NCI-H1436 (cell line): ENCODE measurements around the gene WNT9A.

Experiments
- DNase-seq: peaks from one replicate; lab custom pipeline; 2025; lab: John Stamatoyannopoulos, UW

WNT9A gene

DNA sequence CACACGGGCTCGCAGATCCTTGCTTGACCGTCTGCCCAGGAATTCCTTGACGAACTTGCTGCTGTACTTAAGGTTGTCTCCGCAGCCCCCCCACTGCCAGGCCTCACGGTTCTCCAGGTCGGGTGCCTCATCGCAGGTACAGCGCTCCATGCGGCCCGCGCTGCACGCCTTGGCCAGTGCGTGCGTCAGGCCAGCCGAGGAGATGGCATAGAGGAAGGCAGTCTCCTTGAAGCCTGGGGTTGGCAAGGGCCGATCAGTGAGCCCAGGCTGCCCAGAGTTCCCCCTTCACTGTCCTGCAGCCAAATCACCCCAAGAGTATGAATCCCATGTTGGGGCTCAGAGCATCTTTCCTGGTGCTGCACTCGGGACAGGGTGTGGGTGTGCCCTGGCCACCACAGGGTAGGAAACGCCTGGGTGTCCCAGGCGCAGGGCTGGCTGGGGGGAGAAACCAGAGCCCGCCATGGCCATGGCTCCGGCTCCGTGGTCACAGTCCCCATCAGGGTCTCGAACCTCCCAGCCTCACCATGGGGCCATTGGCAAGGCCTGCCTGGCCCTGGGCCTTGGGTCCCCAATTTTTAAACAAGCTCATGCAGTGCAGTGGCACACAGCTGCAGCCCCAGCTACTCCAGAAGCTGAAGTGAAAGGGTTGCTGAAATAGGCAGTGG is 23.4 kb downstream of the WNT9A start:
- DNase-seq: no peak

DNA sequence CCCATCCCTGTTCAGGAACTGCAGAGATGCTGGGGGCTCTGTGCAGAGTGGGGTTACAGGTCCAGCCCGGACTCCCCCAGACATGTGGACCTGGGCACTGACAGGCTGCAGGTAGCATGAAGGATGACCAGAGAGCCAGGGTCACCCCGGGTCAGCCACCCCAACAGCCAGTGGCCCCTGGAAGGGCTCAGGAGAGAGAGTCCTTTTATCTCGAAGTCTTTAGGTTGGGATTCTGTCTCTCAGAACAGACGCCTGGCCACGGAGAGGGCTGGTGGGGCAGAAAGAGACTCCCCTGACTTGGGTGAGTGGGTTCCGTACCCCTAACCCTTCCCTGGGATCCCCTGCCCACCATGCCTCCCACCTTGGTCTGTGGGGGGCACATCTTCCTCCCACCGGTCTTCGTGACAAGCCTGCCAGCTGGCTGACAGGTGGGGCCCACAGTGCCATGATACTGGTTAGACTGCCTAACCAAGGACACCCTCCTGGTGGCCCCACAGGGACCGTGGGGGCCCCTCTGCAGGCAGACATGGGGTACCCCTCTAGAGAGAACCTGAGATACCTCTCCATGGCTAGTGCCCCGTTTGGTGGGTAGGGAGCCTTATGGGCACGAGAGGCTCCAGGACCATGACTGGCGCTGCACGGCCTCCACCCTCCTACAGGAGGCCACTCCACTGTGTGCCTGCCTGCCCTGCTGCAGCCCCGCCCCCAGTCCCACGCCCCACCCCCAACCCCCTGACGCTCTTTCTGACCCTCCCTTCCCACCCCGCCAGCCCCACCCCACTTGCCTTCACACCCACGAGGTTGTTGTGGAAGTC is 24.2 kb downstream of the WNT9A start:
- DNase-seq: no peak

DNA sequence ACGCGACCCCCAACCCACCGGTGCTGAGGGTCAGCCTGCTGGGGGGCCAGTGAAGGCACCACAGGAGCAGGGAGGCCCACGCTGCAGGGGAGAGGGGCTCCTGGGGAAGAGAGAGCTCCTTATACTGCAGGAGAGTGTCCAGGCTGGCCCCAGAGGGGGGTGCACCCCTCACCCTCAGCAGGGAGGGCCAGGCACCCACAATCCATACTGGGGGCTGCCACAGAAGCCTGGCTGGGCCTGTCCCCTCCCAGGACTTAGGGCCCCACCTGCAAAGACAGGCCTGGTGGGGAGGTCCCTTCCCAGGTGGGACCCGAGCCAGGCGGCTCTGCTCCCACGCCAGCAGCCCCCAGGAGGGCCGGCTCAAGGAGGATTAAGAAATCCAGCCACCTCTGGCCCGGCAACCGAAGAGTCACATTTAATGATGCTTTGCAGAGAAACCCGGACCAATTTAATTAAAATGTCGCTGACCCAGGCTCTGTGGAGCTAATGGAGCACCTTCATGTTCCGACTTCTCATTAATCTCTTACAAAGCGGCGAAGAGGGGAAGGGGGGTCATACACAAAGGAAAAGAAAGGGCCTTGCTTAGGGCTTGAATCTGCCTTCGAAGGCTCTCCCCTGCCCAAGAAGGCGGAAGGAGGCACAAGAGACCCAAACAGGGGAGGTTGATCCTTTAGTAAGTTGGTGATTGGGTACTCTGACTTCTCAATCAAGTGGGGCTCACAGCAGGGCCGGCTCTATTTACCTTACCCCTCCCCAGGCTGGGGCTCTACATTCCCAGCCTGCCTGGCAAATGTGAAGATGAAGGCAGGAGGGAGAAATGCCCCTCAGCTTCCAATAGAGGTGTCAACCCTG is 25.0 kb downstream of the WNT9A start:
- DNase-seq: no peak

DNA sequence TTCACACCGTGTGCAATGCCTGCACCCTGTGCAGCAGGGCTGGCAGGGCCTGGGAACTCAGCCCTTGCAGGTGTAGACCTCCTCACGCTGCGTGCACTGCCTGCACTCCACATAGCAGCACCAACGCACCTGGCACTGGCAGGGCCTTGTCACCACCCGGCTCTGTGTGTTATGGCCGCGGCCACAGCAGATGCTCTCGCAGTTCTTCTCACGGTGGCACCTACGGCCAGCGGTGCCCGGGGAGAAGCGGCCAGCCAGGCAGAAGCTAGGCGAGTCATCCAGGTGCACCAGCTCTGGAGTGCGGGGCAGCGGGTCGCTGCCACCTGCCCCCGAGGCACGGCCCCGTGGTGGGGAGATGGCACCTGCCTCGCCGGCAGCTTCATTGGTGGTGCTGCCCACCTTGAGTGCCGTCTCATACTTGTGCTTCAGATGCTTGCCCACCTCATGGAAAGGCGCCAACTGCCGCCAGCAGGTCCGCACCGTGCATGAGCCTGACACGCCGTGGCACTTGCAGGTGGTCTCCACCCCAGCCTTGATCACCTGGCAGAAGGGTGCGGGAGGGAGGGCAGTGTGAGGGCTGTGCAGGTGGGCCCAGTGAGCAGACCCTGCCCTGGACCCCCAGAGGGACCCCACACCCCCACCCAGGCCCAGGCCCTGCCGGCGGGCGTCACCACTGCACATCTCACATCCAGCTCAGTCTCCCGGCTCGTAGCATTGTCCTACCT is 26.1 kb downstream of the WNT9A start:
- DNase-seq: no peak

DNA sequence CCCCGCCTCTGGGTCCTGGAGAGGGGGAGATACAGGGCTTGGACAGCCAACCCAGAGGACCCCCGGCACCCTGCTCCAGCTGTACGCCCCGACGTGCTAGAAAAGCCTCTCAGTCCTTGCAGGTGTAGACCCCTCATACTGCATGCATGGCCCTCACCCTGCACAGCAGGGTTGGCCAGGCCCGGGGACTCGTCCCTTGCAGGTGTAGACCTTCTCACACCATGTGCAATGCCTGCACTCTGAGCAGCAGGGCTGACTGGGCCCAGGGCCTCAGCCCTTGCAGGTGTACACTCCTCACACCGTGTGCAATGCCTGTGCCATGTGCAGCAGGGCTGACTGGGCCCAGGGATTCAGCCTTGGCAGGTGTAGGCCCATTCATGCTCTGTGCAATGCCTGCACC is 26.8 kb downstream of the WNT9A start:
- no peak for DNase-seq

DNA sequence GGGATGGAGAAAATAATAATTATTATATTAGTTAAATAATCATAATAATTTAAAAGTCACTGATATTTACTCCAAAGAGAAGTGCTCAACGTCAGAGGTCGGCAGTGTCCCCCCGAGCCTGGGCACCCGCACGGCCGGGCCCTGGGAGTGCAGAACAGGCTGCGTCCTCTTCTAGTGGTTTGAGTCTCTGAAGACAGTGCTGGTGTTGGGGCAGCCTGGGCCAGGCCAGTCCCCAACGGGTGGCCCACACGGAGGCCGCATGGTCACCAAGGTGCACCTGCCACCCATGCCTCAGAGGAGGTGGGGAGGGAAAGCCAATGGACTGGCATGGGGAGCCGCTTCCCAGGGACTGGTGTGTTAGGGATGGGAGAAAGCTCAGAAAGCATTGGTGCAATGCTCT is 27.3 kb downstream of the WNT9A start:
- no peak for DNase-seq

DNA sequence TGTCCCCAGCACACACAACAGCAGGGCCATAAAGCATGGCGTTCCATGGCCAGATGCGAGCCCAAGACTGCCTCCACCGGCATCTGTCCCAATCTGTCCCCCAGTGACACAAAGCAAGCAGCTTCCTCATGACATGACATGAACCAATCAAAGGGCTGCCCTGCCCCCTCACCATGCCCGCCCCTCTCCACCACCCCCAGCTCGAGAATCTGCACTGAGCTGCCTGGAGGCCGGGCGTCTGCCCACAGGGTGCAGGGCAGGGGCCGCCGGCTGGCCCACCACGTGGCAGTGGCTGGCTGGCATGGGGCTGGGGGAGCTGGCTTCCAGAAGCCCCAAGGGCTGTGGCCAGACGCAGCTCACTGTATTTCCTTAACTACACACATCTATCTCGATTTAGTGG is 27.8 kb downstream of the WNT9A start:
- no peak for DNase-seq

DNA sequence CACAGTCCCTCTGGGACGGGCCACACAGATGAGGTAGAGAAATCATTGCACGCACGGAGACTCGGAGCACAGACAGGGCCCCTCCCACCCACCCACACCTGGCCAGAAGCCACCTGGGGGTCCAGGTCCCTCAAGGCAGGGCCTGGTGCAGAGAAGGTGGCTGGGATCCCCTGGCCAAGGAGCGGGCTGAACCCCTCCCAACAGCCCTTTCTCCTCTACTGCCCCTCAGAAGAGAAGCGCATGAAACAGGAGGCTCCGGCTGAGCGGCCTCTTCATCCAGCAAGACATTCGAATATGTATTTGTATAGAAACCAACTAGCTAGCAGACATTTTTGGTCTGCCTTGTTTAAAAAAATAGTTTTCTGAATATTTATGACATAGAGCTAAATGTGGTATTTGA is 29.0 kb downstream of the WNT9A start:
- DNase-seq: no peak

DNA sequence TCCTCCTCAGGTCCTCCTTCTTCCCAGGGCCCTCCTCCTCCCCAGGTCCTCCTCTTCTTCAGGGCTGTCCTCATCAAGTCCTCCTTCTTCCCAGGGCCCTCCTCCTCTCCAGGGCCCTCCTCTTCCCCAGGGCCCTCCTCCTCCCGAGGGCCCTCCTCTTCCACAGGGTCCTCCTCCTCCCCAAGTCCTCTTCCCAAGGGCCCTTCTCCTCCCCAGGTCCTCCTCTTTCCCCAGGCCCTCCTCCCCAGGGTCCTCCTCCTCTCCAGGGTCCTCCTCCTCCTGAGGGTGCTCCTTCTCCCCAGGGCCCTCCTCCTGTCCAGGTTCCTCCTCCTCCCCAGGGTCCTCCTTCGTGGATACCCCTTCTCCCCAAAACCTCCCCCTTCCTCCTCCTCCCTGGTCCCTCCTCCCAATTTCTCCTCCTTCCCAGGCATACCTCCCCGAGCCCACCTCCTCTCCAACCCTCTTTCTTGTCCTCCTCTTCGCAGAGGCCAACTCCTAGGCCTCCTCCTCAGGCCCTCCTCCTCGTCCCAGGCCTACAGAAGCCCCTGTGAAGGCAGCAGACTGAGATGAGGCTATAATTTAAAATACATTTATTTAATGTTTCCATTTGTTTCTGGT is 29.5 kb downstream of the WNT9A start:
- DNase-seq: no peak

DNA sequence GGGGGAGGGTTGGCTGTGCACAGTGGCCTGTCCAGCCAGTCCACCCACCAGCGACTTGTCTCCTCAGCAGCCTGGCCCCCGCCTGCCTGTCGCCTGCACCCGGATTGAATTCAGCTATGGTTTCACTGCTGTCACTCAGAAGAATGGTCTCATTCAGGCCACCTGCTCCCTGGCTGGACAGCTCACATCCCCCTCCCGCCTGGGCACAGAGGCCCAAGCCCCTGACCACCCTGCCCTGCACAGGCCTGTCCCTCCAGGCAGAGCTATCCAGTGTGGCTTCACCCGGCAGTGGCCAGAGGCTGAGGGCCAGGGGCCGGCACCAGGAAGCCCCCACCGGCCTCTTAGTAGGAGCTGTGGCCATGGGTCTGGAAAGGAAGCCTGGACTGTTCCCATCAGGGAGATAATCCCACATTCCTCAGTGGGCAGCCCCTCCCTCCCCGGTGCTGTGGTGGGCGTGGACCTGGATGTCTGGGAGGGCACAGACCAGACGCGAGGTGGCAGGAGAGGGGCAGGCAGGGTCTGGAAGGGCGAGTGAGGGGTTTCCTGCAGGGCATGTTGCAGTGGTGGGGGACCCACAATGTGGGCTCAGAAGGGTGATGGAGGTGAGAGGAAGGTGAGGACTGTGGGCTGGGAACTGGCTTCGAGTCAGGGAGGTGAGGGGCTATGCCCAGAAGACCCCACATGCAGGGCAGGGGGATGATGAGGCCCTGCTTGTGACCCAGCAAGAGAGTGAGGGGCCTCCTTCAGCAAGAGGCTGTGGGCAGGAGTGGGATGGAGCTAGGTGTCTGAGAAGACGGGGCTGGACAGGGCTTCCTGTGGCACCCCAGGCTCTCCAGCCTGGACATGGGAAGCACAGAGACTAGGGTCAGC is 30.4 kb downstream of the WNT9A start:
- DNase-seq: no peak

DNA sequence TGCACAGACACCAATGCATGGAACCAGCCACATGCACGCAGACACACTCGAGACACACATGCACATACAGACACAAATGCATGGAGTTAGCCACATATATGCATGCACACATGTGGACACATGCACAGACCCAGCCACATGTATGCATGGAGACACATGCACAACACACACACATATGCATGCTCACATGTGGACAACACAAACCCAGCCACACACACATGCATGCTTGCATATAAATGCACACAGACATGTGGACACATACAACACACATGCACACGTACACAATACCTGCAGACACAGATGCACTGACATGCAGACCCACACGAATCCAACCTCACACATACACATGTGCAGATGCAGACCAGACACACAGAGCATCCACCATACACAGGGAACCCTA is 31.1 kb downstream of the WNT9A start:
- DNase-seq: no peak

DNA sequence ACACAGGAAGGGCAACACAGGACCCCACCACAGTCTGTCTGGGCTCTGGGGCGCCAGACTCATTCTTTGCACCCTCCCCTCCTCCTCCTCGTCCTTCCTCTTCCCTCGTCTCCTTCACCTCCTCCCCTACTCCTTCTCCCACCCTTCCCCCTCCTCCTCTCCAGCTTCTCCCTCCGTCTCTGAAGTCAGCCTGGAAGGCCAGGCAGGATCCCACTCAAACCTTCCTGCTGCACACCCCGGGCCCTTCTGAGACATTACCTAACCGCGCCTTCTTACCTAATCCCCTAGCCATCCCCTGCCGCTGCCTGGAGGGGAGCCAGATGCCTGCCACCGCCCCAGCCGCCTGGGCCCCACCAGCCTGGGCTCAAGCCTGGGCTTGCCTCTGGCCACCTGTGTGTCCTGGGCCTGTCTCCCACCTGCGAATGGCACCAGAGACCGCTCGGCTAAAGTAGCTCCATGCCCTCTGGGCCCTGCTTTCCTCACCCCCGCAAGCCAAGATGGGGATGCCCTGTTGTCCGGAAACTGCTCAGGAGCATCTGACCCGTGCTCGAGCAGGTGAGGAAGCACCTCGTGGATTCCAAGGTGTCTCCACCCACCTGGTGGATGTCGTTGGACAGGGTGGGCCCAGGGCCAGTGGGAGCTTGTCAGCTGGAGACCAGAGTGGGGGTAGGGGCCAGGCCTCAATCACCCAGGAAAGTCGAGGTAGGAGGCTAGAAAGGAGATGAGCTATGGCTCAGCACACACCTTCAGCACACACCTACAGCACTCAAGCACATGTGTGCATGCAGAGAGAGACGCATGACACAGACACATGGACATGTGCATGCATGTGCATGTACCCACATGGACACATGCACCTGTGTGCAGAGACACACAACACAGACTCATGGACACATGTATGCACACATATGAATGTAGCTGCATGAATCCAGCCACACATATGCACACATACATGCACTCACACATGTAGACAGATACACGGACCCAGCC is 31.9 kb downstream of the WNT9A start:
- DNase-seq: no peak

DNA sequence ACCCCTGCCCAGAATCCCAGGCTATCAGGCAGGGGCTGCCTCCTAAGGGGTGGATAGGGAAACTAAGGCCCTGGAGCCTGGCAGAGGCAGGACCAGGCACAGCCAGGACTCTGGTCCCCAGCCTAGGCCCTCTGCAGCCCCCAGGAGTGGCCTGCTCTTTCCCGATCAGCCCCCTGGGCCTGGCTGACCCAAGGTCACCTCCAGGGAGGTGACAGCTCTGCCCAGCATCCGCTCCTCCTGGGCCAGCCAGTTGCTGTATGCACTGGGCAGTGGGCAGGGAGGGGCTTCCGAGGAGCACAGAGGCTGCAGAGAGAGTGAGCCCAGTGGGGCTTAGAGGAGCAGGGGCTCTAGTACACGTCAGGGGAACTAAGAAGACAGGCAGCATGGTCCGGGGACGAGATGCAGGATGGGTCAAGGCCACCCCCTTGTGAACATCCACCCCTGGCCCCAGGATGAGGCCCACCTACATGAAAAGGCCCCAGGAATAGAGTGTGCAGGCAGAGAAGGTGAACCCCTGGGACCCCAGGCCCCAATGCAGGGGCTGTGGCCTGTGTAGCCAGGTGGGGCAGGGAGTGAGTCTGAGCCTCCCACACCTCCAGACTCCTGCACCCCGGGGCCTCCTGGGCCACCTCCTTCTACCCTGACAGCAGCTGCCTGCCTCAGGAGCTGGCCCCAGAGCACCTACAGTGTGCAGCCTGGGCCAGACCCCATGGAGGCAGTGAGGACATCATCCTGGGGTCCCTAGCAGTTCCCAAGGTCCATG is 32.8 kb downstream of the WNT9A start:
- no peak for DNase-seq

DNA sequence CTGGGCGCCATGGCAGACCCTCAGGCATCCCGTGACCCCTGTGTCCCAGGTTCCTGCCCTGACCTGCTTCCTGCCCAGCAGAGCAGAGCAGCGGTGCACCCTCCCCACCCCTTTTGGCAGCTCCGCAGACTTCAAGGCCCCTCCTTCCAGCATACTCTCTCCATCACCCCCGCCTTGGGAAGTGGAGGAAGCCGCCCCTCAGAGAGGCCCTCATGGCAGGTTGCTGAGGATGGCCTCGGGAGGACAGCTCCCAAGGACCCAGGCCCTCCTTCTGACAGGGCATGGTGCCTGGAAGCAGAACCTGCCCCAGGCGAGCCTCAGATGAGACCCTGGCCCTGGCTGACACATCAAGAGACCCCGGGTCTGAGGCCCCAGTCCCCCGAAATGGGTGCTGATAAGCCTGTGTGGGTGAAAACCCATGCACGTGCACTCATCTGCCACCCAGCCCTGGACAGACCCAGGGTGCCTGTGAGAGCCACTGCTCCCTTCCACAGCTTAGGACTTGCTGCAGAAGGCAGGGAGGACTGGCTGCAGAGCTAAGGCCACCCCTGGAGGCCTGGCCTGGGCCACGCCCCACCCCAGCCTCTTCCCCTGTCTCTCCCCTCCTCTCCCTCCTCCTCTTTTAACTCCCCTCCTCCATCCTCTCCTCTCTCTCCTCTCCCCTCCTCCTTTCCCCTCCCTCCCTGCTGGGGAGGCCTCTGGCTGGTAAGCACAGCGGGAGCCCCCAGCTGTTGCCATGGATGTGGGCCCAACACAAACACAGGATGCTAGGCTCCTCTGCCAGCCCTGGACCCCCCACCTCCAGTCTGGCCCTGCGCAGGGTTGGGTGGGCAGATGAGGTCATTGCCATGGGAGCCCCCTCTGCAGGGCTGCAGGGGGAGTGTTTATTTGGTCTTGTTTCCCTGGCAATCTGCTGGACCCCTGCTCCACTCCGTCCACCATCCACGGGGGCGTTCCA is 33.7 kb downstream of the WNT9A start:
- DNase-seq: no peak

DNA sequence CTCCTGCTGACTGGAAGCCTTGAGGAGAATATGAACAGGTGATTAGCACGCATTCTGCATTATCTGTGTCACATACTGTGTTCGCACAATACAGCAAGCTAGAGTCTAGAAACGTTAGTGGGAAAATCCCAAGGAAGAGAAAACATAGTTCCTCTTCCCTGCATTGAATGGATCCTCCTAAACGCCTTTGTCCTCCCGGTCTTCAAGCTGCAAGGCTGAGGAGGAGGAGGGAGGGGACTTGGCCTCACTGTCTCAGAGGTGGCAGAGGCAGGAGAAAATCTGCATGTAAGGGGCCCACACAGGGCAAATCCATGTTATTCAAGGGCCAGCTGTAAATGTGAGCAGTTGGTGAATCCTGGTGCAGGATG is 34.4 kb downstream of the WNT9A start:
- DNase-seq: no peak

DNA sequence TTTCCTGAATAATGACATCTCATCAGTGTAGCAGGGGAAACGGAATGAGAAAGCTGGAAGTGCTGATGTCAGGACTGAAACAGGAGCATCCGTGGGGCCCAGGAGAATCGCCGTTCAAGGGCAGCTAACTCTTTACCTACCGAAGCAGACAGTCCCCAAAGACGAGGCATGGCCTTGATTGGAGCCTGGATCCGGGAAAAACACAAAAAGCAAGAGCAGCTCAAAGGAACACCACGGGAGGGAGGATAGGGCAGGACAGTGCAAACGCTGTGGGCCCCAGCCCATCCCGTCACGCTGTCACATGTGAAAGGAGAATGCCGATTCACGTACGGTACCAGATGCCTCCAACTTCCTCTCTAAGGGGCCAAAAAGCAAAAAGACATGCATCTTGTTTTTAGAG is 34.9 kb downstream of the WNT9A start:
- DNase-seq: no peak

DNA sequence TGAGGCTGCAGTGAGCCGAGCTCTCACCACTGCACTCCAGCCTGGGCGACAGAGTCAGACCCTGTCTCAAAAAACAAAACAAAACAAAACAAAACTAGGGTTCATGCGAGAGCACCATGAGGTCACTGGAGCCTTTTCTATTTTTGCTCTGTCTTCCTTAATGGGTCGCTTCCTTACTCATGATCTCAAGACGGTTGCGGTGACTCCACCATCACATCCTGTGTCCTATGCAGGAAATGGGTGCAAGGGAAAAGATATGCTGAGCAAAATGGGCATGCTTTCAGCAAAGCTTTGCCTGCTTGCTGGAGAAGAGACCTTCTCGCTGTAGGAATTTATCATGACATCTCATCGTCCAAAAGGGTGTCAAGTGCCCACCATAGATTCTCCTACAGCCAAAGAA is 36.4 kb downstream of the WNT9A start:
- no peak for DNase-seq
